ENCODE results near the gene TXNDC17.

The TXNDC17 gene

GRCh38 chr17:6639586-6640535 lies 999 bp upstream of the TXNDC17 start:
- no peaks in the 10 kb centered on the region for H3K9me3 ChIP-seq (replicated peaks in 1 of 11)
- H3K4me1 ChIP-seq, result peaks cover 35 to 44% (median 38%) of the 10 kb centered on the region in 10 experiments
- no peak for TF ChIP-seq Cebpa-rat (IDR thresholded peaks at IDR 0.05)
- H3K4me3 ChIP-seq, result peak overlapping the region; percentile 72 to 97 (median 92)
- H3K27me3 ChIP-seq, result no peaks in the 10 kb centered on the region
- peaks cover 24 to 44% (median 35%) of the 10 kb centered on the region in 11 experiments for H3K36me3 ChIP-seq
- H3K4me2 ChIP-seq, result peak overlapping the region; percentile 94 to 100 (median 97)
- H3K27ac ChIP-seq, result peak overlapping the region; percentile 73 to 92 (median 88)
- H3K9ac ChIP-seq, result peak overlapping the region; percentile 78 to 92 (median 90)
- H4K20me1 ChIP-seq, result peaks cover 0 to 59% (median 38%) of the 10 kb centered on the region in 11 experiments; a peak in 14 of 22 replicates

GRCh38 chr17:6641247-6641863 lies 495 bp downstream of the TXNDC17 start:
- Histone ChIP-seq H3K9me3 (replicated peaks in 1 of 11) (no peaks in the 10 kb centered on the region), H3K36me3 (peaks cover 32 to 50% (median 39%) of the 10 kb centered on the region in 11 experiments), H3K27me3 (no peaks in the 10 kb centered on the region), H3K4me3 (peak overlapping the region; percentile 72 to 97 (median 92)), H3K4me2 (peak overlapping the region; percentile 85 to 99 (median 96)), H3K9ac (peak overlapping the region; percentile 78 to 92 (median 90)), H3K4me1 (peaks cover 35 to 44% (median 38%) of the 10 kb centered on the region in 10 experiments), H4K20me1 (peaks cover 6 to 68% (median 45%) of the 10 kb centered on the region in 11 experiments; a peak in 17 of 22 replicates), H3K27ac (peak overlapping the region; percentile 73 to 92 (median 88))
- no peak for TF ChIP-seq Cebpa-rat (IDR thresholded peaks at IDR 0.05)

GRCh38 chr17:6642592-6642991 lies 1.7 kb downstream of the TXNDC17 start:
- TF ChIP-seq Cebpa-rat (IDR thresholded peaks at IDR 0.05), result peak in 4 of 11 experiments; percentile 36 to 69 (median 50); a peak in 4 of 22 replicates
- H3K4me3 ChIP-seq, result peak overlapping the region in 6 of 10 experiments; percentile 84 to 95 (median 92); a peak in 5 of 20 replicates

GRCh38 chr17:6643451-6644125 lies 2.7 kb downstream of the TXNDC17 start:
- no peaks in the 10 kb centered on the region for H3K9me3 ChIP-seq (replicated peaks in 1 of 11)
- H3K4me3 ChIP-seq, result no peak overlapping the region
- peaks cover 25 to 41% (median 32%) of the 10 kb centered on the region in 10 experiments for H3K4me1 ChIP-seq
- peaks cover 25 to 76% (median 49%) of the 10 kb centered on the region in 11 experiments; a peak in 18 of 22 replicates for H4K20me1 ChIP-seq
- no peak overlapping the region for H3K9ac ChIP-seq
- no peaks in the 10 kb centered on the region for H3K27me3 ChIP-seq
- TF ChIP-seq Cebpa-rat (IDR thresholded peaks at IDR 0.05), result no peak
- 0 out of 22 replicates have a peak overlapping the region, but pooled peaks of 1 of the 11 experiments have one; percentile 96 for H3K4me2 ChIP-seq
- no peak overlapping the region for H3K27ac ChIP-seq
- peaks cover 38 to 70% (median 53%) of the 10 kb centered on the region in 11 experiments for H3K36me3 ChIP-seq

More at GRCh38 chr17:6642592-6642991, 1.7 kb downstream of the TXNDC17 start:
- H3K27ac ChIP-seq, result no peak overlapping the region
- H3K9ac ChIP-seq, result peak overlapping the region in 1 of 11 experiments; percentile 91; a peak in 2 of 22 replicates
- H4K20me1 ChIP-seq, result peaks cover 16 to 71% (median 45%) of the 10 kb centered on the region in 11 experiments; a peak in 17 of 22 replicates
- H3K36me3 ChIP-seq, result peaks cover 38 to 60% (median 49%) of the 10 kb centered on the region in 11 experiments
- no peaks in the 10 kb centered on the region for H3K27me3 ChIP-seq
- H3K9me3 ChIP-seq (replicated peaks in 1 of 11), result no peaks in the 10 kb centered on the region
- peak overlapping the region; percentile 85 to 99 (median 96); a peak in 21 of 22 replicates for H3K4me2 ChIP-seq
- peaks cover 35 to 43% (median 38%) of the 10 kb centered on the region in 10 experiments for H3K4me1 ChIP-seq

GRCh38 chr17:6648181-6648580 lies 7.3 kb downstream of the TXNDC17 start:
- no peaks in the 10 kb centered on the region for H3K9me3 ChIP-seq (replicated peaks in 1 of 11)
- H3K4me2 ChIP-seq, result peak overlapping the region in 3 of 11 experiments; percentile 4 to 64 (median 50); a peak in 4 of 22 replicates
- H3K9ac ChIP-seq, result no peak overlapping the region
- peaks cover 2 to 14% (median 13%) of the 10 kb centered on the region in 11 experiments; a peak in 21 of 22 replicates for H3K27me3 ChIP-seq
- peaks cover 25 to 69% (median 42%) of the 10 kb centered on the region in 11 experiments; a peak in 18 of 22 replicates for H4K20me1 ChIP-seq
- no peak for TF ChIP-seq Cebpa-rat (IDR thresholded peaks at IDR 0.05)
- H3K27ac ChIP-seq, result no peak overlapping the region
- no peak overlapping the region for H3K4me3 ChIP-seq
- peaks cover 40 to 68% (median 55%) of the 10 kb centered on the region in 11 experiments for H3K36me3 ChIP-seq
- H3K4me1 ChIP-seq, result peaks cover 26 to 45% (median 31%) of the 10 kb centered on the region in 10 experiments

- Histone ChIP-seq H3K36me3 (peaks cover 12 to 36% (median 26%) of the 10 kb centered on the region in 11 experiments; a peak in 18 of 22 replicates), H3K27ac (peak within 1 kb of the TSS; percentile 71 to 98 (median 82)), H3K4me2 (peak within 1 kb of the TSS; percentile 90 to 100 (median 94)), H3K27me3 (peaks cover 34 to 47% (median 45%) of the 10 kb centered on the region in 11 experiments), H3K9ac (peak within 1 kb of the TSS; percentile 77 to 96 (median 84)), H4K20me1 (peaks cover 16 to 49% (median 39%) of the 10 kb centered on the region in 11 experiments; a peak in 19 of 22 replicates), H3K4me3 (peak within 1 kb of the TSS; percentile 73 to 93 (median 80)), H3K9me3 (replicated peaks in 1 of 11) (no peaks in the 10 kb centered on the region), H3K4me1 (peaks cover 39 to 65% (median 47%) of the 10 kb centered on the region in 10 experiments)
- no peak for TF ChIP-seq Cebpa-rat (IDR thresholded peaks at IDR 0.05)
Observed at GRCh38 chr17:6651354-6651918, 10.6 kb downstream of the TXNDC17 start, which contains the start of the genes C17orf100 and MED31. C17orf100 (plus strand) TSS chr17:6651762; CDS start chr17:6651914, 152 bp downstream. MED31 (minus strand) TSS chr17:6651605; CDS start chr17:6651528, 77 bp downstream.

GRCh38 chr17:6651919-6652452 lies 11.1 kb downstream of the TXNDC17 start:
- Histone ChIP-seq H3K4me2 (peak overlapping the region; percentile 89 to 100 (median 94)), H4K20me1 (peaks cover 14 to 44% (median 36%) of the 10 kb centered on the region in 11 experiments; a peak in 19 of 22 replicates), H3K27me3 (peaks cover 39 to 52% (median 51%) of the 10 kb centered on the region in 11 experiments), H3K9me3 (replicated peaks in 1 of 11) (no peaks in the 10 kb centered on the region), H3K36me3 (peaks cover 9 to 30% (median 24%) of the 10 kb centered on the region in 11 experiments; a peak in 18 of 22 replicates), H3K4me1 (peaks cover 39 to 66% (median 48%) of the 10 kb centered on the region in 10 experiments), H3K9ac (peak overlapping the region; percentile 77 to 96 (median 84)), H3K4me3 (peak overlapping the region; percentile 73 to 93 (median 80)), H3K27ac (peak overlapping the region; percentile 71 to 98 (median 82); a peak in 20 of 22 replicates)
- TF ChIP-seq Cebpa-rat (IDR thresholded peaks at IDR 0.05), result no peak
